Measurements from ENCODE around the gene ANKLE2. TPM values are rescaled to one million over a fixed set of nuclear protein-coding genes. Genes with fewer than 3 reads are reported as not detected.

The ANKLE2 gene
- total and polyA plus RNA-seq, 2 of the 8 experiments (the other 6 are each of a cell fraction or from before 2014, with no cell fraction given), result 41.0 to 64.9 TPM

GRCh38 chr12:132710405-132711079 lies 51.1 kb downstream of the ANKLE2 start, which contains the start of gene PGAM5 (continued):
- no peak for TF ChIP-seq RNF2 (IDR thresholded peaks at IDR 0.05; ENCODE audit: borderline replicate concordance, low read depth, low read length, missing control alignments, poor library complexity, severe bottlenecking)
- peak; percentile 63; the same call in 1 of the 2 replicates for TF ChIP-seq ATF2 (IDR thresholded peaks at IDR 0.05; ENCODE audit: low read length)
- no peak for TF ChIP-seq CTBP2 (IDR thresholded peaks at IDR 0.05; ENCODE audit: borderline replicate concordance, insufficient read depth, insufficient read length, low read length)
- no peak for TF ChIP-seq BRCA1 (IDR thresholded peaks at IDR 0.05; ENCODE audit: low read depth, low read length)
- TF ChIP-seq SAP30 (IDR thresholded peaks at IDR 0.05; ENCODE audit: insufficient read depth, insufficient replicate concordance, low read length), result peak; percentile 73
- no peak for TF ChIP-seq SIRT6 (IDR thresholded peaks at IDR 0.05; ENCODE audit: low read length)
- no peak for TF ChIP-seq BCL11A (IDR thresholded peaks at IDR 0.05; ENCODE audit: low read depth in 2 of 2, low read length in 2 of 2)
- peak in 1 of 2 experiments; percentile 44; a peak in 1 of 3 replicates for TF ChIP-seq POLR2A (IDR thresholded peaks at IDR 0.05; ENCODE audit: control extremely low read depth in 1 of 2, low read depth in 2 of 2, low read length in 2 of 2)
- TF ChIP-seq TAF7 (optimal IDR thresholded peaks at IDR 0.05; ENCODE audit: borderline replicate concordance, low read depth, low read length), result no peak
- TF ChIP-seq, protein P1, sequence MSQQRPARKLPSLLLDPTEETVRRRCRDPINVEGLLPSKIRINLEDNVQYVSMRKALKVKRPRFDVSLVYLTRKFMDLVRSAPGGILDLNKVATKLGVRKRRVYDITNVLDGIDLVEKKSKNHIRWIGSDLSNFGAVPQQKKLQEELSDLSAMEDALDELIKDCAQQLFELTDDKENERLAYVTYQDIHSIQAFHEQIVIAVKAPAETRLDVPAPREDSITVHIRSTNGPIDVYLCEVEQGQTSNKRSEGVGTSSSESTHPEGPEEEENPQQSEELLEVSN (IDR thresholded peaks at IDR 0.05), result peak; percentile 67
- TF ChIP-seq RXRA (IDR thresholded peaks at IDR 0.05; ENCODE audit: insufficient read depth, low read depth, low read length), result no peak
- TF ChIP-seq RAD21 (IDR thresholded peaks at IDR 0.05 in 1 of 2, conservative IDR thresholded peaks at IDR 0.05 in 1 of 2; ENCODE audit: low read depth in 2 of 2, low read length in 2 of 2), result no peak
- TF ChIP-seq HDAC6 (IDR thresholded peaks at IDR 0.05; ENCODE audit: low read depth, low read length), result no peak
- 0 out of 2 replicates have a peak, but pooled peaks have one; percentile 20 for TF ChIP-seq TAF1 (IDR thresholded peaks at IDR 0.05; ENCODE audit: low read depth, low read length)
- no peak for TF ChIP-seq YY1 (IDR thresholded peaks at IDR 0.05; ENCODE audit: low read depth, low read length)
- peak; percentile 89 to 95; a peak in 2 of 4 replicates for TF ChIP-seq HDAC2 (IDR thresholded peaks at IDR 0.05; ENCODE audit: borderline replicate concordance in 1 of 2, low read depth in 2 of 2, low read length in 2 of 2)
- TF ChIP-seq EP300 (IDR thresholded peaks at IDR 0.05; ENCODE audit: borderline replicate concordance in 1 of 2, low read depth in 2 of 2, low read length in 2 of 2), result no peak
- peak; percentile 88; the same call in 1 of the 2 replicates for TF ChIP-seq RBBP5 (IDR thresholded peaks at IDR 0.05; ENCODE audit: borderline replicate concordance, low read depth, low read length)
- TF ChIP-seq SIX5 (IDR thresholded peaks at IDR 0.05; ENCODE audit: low read depth, low read length), result no peak
- peak; percentile 90 for TF ChIP-seq KDM4A (IDR thresholded peaks at IDR 0.05; ENCODE audit: low read depth, low read length, severe bottlenecking)

All from H1 (cell line).